Measurements from ENCODE around the gene ZNF614. TPM values are rescaled to one million over a fixed set of nuclear protein-coding genes. Genes with fewer than 3 reads are reported as not detected.
"Not testable (repeated sequence)": the region's sequence is repeated elsewhere in the genome, so short reads cannot be mapped to it uniquely, and the experiment has no call there.

Gene ZNF614
- total RNA-seq, 1 experiment from 2014 or later: 10.3 TPM

GRCh38 chr19:51983361-51983760 is 44.8 kb downstream of the ZNF614 start:
- intact Hi-C loops (cut with micrococcal nuclease; ENCODE audit: unreplicated experiment): no loop called here
- H3K27ac Mint-ChIP-seq (ENCODE audit: unreplicated experiment): no peak overlapping the region
- no TSS peak for BruUV-seq (replicated peaks)
- no peaks in the 10 kb centered on the region for H3K27me3 Mint-ChIP-seq (ENCODE audit: unreplicated experiment)
- CTCF ChIA-PET: no interaction called here
- peaks cover 11% of the 10 kb centered on the region for H3K36me3 Mint-ChIP-seq (ENCODE audit: insufficient read depth, unreplicated experiment)
- no peaks in the 10 kb centered on the region for H3K4me1 Mint-ChIP-seq (ENCODE audit: low read depth, unreplicated experiment)
- no peak for DNase-seq
- peaks cover 28% of the 10 kb centered on the region for H3K9me3 Mint-ChIP-seq (ENCODE audit: low read depth, unreplicated experiment)
- TF ChIP-seq, protein P1, sequence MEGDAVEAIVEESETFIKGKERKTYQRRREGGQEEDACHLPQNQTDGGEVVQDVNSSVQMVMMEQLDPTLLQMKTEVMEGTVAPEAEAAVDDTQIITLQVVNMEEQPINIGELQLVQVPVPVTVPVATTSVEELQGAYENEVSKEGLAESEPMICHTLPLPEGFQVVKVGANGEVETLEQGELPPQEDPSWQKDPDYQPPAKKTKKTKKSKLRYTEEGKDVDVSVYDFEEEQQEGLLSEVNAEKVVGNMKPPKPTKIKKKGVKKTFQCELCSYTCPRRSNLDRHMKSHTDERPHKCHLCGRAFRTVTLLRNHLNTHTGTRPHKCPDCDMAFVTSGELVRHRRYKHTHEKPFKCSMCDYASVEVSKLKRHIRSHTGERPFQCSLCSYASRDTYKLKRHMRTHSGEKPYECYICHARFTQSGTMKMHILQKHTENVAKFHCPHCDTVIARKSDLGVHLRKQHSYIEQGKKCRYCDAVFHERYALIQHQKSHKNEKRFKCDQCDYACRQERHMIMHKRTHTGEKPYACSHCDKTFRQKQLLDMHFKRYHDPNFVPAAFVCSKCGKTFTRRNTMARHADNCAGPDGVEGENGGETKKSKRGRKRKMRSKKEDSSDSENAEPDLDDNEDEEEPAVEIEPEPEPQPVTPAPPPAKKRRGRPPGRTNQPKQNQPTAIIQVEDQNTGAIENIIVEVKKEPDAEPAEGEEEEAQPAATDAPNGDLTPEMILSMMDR (IDR thresholded peaks at IDR 0.05; ENCODE audit: unreplicated experiment): no peak
- no peak overlapping the region for H3K4me3 Mint-ChIP-seq (ENCODE audit: low read depth, unreplicated experiment)

GRCh38 chr19:51980926-51981325 is 47.3 kb downstream of the ZNF614 start:
- H3K27me3 Mint-ChIP-seq (ENCODE audit: unreplicated experiment); BruUV-seq (replicated peaks); H3K4me3 Mint-ChIP-seq (ENCODE audit: low read depth, unreplicated experiment); H3K36me3 Mint-ChIP-seq (ENCODE audit: insufficient read depth, unreplicated experiment); H3K4me1 Mint-ChIP-seq (ENCODE audit: low read depth, unreplicated experiment); intact Hi-C loops (cut with micrococcal nuclease; ENCODE audit: unreplicated experiment); H3K27ac Mint-ChIP-seq (ENCODE audit: unreplicated experiment); DNase-seq; CTCF ChIA-PET: not testable (repeated sequence)
- H3K9me3 Mint-ChIP-seq (ENCODE audit: low read depth, unreplicated experiment): peaks cover 27% of the 10 kb centered on the region

DNA sequence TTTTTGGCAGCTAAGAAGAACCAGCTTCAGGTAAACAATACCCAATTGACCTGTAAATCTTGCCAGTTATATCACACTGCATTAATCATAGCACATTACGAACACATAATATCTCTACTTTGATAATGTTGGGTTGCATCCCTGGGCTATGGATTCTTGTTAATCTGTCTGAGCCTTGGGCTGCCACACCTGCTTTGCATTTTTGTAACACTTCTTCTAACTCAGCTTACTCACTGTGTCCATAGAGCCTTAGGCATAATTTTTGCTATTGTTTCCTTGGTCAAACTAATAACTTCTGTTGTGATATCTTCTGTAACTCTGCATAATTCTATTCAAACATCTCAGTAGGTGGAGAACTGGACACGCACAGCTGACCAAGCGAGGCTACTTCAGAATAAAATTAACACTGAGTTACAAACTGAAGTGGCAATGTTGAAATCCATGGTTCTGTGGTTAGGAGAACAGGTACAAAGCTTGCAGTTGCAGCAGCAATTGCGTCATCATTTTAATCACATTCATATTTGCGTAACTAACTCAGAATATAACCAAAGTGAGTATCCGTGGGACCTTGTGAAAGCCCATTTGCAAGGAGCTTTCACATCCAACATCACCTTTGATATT is 48.0 kb downstream of the ZNF614 start:
- intact Hi-C loops (cut with micrococcal nuclease; ENCODE audit: unreplicated experiment): no loop called here
- TF ChIP-seq, protein P1 (IDR thresholded peaks at IDR 0.05; ENCODE audit: unreplicated experiment): no peak
- H3K4me1 Mint-ChIP-seq (ENCODE audit: low read depth, unreplicated experiment): no peaks in the 10 kb centered on the region
- BruUV-seq (replicated peaks): no TSS peak
- no peaks in the 10 kb centered on the region for H3K27me3 Mint-ChIP-seq (ENCODE audit: unreplicated experiment)
- no peaks in the 10 kb centered on the region for H3K36me3 Mint-ChIP-seq (ENCODE audit: insufficient read depth, unreplicated experiment)
- H3K9me3 Mint-ChIP-seq (ENCODE audit: low read depth, unreplicated experiment): peaks cover 27% of the 10 kb centered on the region
- DNase-seq: no peak
- H3K4me3 Mint-ChIP-seq (ENCODE audit: low read depth, unreplicated experiment): no peak overlapping the region
- CTCF ChIA-PET: no interaction called here
- H3K27ac Mint-ChIP-seq (ENCODE audit: unreplicated experiment): no peak overlapping the region

DNA sequence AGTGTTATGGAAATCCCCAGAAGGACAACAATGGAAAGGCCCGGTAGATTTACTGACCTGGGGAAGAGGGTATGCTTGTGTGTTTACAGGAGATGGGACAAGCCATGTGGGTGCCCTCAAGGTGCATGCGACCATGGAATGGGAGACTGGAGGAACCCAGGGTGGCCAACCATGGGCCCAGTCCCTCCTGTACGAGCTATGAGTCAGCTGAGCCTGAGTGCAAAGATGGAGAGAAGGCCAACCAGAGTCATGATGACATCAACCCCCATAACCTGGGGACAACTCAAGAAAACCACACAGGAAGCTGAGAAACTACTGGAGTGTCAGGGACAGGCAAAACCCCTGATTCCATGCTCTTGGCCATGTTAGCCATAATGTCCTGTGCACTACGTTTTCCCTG is 49.3 kb downstream of the ZNF614 start:
- Mint-ChIP-seq H3K27me3 (ENCODE audit: unreplicated experiment) (no peaks in the 10 kb centered on the region), H3K9me3 (ENCODE audit: low read depth, unreplicated experiment) (peaks cover 27% of the 10 kb centered on the region), H3K4me3 (ENCODE audit: low read depth, unreplicated experiment) (no peak overlapping the region), H3K36me3 (ENCODE audit: insufficient read depth, unreplicated experiment) (peaks cover 2% of the 10 kb centered on the region), H3K27ac (ENCODE audit: unreplicated experiment) (no peak overlapping the region), H3K4me1 (ENCODE audit: low read depth, unreplicated experiment) (no peaks in the 10 kb centered on the region)
- CTCF ChIA-PET: no interaction called here
- intact Hi-C loops (cut with micrococcal nuclease; ENCODE audit: unreplicated experiment): no loop called here
- no TSS peak for BruUV-seq (replicated peaks)
- TF ChIP-seq, protein P1 (IDR thresholded peaks at IDR 0.05; ENCODE audit: unreplicated experiment): no peak
- DNase-seq: no peak

- CTCF ChIA-PET: no interaction called here
- no peak overlapping the region for H3K4me3 Mint-ChIP-seq (ENCODE audit: low read depth, unreplicated experiment)
- intact Hi-C loops (cut with micrococcal nuclease; ENCODE audit: unreplicated experiment): no loop called here
- H3K9me3 Mint-ChIP-seq (ENCODE audit: low read depth, unreplicated experiment): peaks cover 24% of the 10 kb centered on the region
- DNase-seq: no peak
- TF ChIP-seq, protein P1 (IDR thresholded peaks at IDR 0.05; ENCODE audit: unreplicated experiment): no peak
- H3K4me1 Mint-ChIP-seq (ENCODE audit: low read depth, unreplicated experiment): no peaks in the 10 kb centered on the region
- H3K36me3 Mint-ChIP-seq (ENCODE audit: insufficient read depth, unreplicated experiment): peaks cover 4% of the 10 kb centered on the region
- no TSS peak for BruUV-seq (replicated peaks)
- no peaks in the 10 kb centered on the region for H3K27me3 Mint-ChIP-seq (ENCODE audit: unreplicated experiment)
- no peak overlapping the region for H3K27ac Mint-ChIP-seq (ENCODE audit: unreplicated experiment)
These were observed 50.8 kb downstream of the ZNF614 start for GRCh38 chr19:51977346-51977745.

All from Calu3 (cell line).